ENCODE measurements around the gene ZFHX3. TPM values are rescaled to one million over a fixed set of nuclear protein-coding genes. Genes with fewer than 3 reads are reported as not detected.
"Not testable (repeated sequence)": the region's sequence is repeated elsewhere in the genome, so short reads cannot be mapped to it uniquely, and the experiment has no call there.

Gene ZFHX3
- total and polyA plus RNA-seq, 2 of the 8 experiments (the other 6 are each of a cell fraction or from before 2014, with no cell fraction given), result 0.08 to 0.99 TPM

DNA sequence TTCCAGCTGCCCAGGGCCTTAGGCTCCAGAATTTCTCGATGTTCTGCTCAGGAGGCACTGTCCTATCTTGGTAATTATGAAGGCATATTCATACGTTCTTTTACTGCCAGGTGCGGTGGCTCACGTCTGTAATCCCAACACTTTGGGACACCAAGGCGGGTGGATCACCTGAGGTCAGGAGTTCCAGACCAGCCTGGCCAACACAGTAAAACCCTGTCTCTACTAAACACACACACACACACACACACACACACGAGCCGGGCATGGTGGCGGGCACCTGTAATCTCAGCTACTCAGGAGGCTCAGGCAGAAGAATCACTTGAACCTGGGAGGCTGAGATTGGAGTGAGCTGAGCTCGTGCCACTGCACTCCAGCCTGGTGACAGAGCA is 52.1 kb downstream of the ZFHX3 start:
- not testable (repeated sequence) for H2AK5ac ChIP-seq (ENCODE audit: low read depth, low read length); H3K27me3 ChIP-seq (replicated peaks in 1 of 4; ENCODE audit: control insufficient read depth in 3 of 4, extremely low read depth in 1 of 4, insufficient read depth in 3 of 4, low read length in 3 of 4); H3K9ac ChIP-seq (replicated peaks in 1 of 4; ENCODE audit: extremely low read depth in 1 of 4, low read depth in 3 of 4, low read length in 3 of 4); H3K9me3 ChIP-seq (ENCODE audit: insufficient read depth in 2 of 2, low read depth in 1 of 2, low read length in 1 of 2); H4K91ac ChIP-seq (replicated peaks; ENCODE audit: insufficient read length, low read length); H2BK120ac ChIP-seq (replicated peaks; ENCODE audit: low read depth, low read length); H2BK15ac ChIP-seq (ENCODE audit: low read length); H3K4me2 ChIP-seq (ENCODE audit: insufficient read depth in 1 of 2, low read depth in 2 of 2, low read length in 2 of 2); H2BK5ac ChIP-seq (ENCODE audit: low read depth, low read length); H3K27ac ChIP-seq (ENCODE audit: low read depth, low read length); H3K4me3 ChIP-seq (ENCODE audit: extremely low read depth in 1 of 4, insufficient read depth in 2 of 4, low read depth in 3 of 4, low read length in 4 of 4); H3K23me2 ChIP-seq (ENCODE audit: low read depth, low read length); H3K23ac ChIP-seq (ENCODE audit: insufficient read length); FAIRE-seq; DNase-seq (ENCODE audit: low read depth in 1 of 2, low spot score in 2 of 2); H3K79me1 ChIP-seq (ENCODE audit: low read depth, low read length); H3K56ac ChIP-seq (replicated peaks; ENCODE audit: insufficient read length, low read depth, low read length); H3K14ac ChIP-seq (ENCODE audit: insufficient read length); H3K79me2 ChIP-seq (ENCODE audit: control insufficient read depth in 1 of 2, insufficient read depth in 2 of 2, low read length in 2 of 2); H4K8ac ChIP-seq (ENCODE audit: extremely low read depth, insufficient read depth, low read length); H3K18ac ChIP-seq (ENCODE audit: extremely low read depth, low read length); H2BK20ac ChIP-seq (ENCODE audit: low read length); H4K5ac ChIP-seq (ENCODE audit: insufficient read length, low read depth, low read length); H3K36me3 ChIP-seq (ENCODE audit: control insufficient read depth in 2 of 4, insufficient read depth in 4 of 4, low read length in 3 of 4); H3K4ac ChIP-seq (replicated peaks; ENCODE audit: insufficient read length, low read depth, low read length); H2BK12ac ChIP-seq (ENCODE audit: low read depth, low read length); H4K20me1 ChIP-seq (replicated peaks in 1 of 2; ENCODE audit: control insufficient read depth in 1 of 2, insufficient read depth in 2 of 2, low read length in 2 of 2)
- ChIA-PET POLR2A (ENCODE audit: partially characterized antibody) (interaction anchor here (0.6 kb wide), 1 partner anchor 512 kb away, joined by 3 read pairs; no protein-coding TSS in a partner anchor), CTCF (ENCODE audit: partially characterized antibody) (interaction anchor here (0.5 to 4.5 kb wide), 65 partner anchors 8 to 862 kb away, joined by 3 to 86 read pairs (median 4); no protein-coding TSS in a partner anchor)
- peaks cover 2 to 11% (median 6%) of the 10 kb centered on the region in 4 experiments; a peak in 6 of 7 replicates for H3K4me1 ChIP-seq (replicated peaks in 1 of 4; ENCODE audit: control insufficient read depth in 3 of 4, insufficient read depth in 4 of 4, low read length in 3 of 4)
- 91% methylated on average over 9 of the region's 9 CpGs; no CpG with 5 or more reads in 1 of the 2 experiments for WGBS, 2 experiments (ENCODE audit: extremely low coverage in 1 of 2, insufficient coverage in 1 of 2, insufficient read length in 1 of 2, insufficient replicate concordance in 2 of 2, low coverage in 1 of 2, low lambda C conversion rate in 2 of 2, missing lambda C conversion rate in 1 of 2)
- H2AFZ ChIP-seq (ENCODE audit: low read length), result 0 out of 2 replicates have a peak overlapping the region, but pooled peaks have one; percentile 55
